SK-N-SH treated with all-trans-retinoic acid at 6 μM for 48 hours (cell line): ENCODE results near the gene HTR4.

Experiments used
- ATAC-seq: fragments of 200-7000 bp; cut with Tn5 transposase; 3 replicates; pipeline ENCODE4 v1.9.1; 2020; ENCODE audit warnings: mild to moderate bottlenecking, moderate library complexity
- BACH2 ChIP-seq: fragments of 250-450 bp; sonication (Bioruptor Pico); IDR thresholded peaks from 2 replicates; pipeline ENCODE4 v1.9.0; 2021; ENCODE audit warnings: mild to moderate bottlenecking, borderline replicate concordance
- CSRNP3 ChIP-seq: fragments of 250-450 bp; sonication (Bioruptor Pico); IDR thresholded peaks from 2 replicates; pipeline ENCODE4 v1.5.1; 2021; ENCODE audit warnings: mild to moderate bottlenecking, moderate library complexity
- ESRRG ChIP-seq: fragments of 250-450 bp; sonication (Bioruptor Pico); IDR thresholded peaks from 2 replicates; pipeline ENCODE4 v1.6.1; 2021; ENCODE audit warnings: mild to moderate bottlenecking
- ISL1 ChIP-seq: fragments of 250-450 bp; sonication (Bioruptor Pico); IDR thresholded peaks from 2 replicates; pipeline ENCODE4 v2.1.2; 2022; ENCODE audit warnings: mild to moderate bottlenecking, moderate library complexity
- PPARA ChIP-seq: fragments of 250-450 bp; sonication (Bioruptor Pico); IDR thresholded peaks from 2 replicates; pipeline ENCODE4 v1.5.0; 2020; ENCODE audit warnings: mild to moderate bottlenecking, borderline replicate concordance
- TCF4 ChIP-seq: fragments of 250-450 bp; sonication (Bioruptor Pico); IDR thresholded peaks from 2 replicates; pipeline ENCODE4 v1.8.0; 2021; ENCODE audit warnings: mild to moderate bottlenecking, moderate library complexity, borderline replicate concordance
- TOX ChIP-seq: fragments of 250-450 bp; sonication (Bioruptor Pico); IDR thresholded peaks from 2 replicates; pipeline ENCODE4 v1.8.0; 2021; ENCODE audit warnings: mild to moderate bottlenecking, moderate library complexity, borderline replicate concordance
- ZC3H10 ChIP-seq: fragments of 250-450 bp; sonication (Bioruptor Pico); IDR thresholded peaks from 2 replicates; pipeline ENCODE4 v1.5.1; 2021; ENCODE audit warnings: mild to moderate bottlenecking, moderate library complexity
- ZNF70 ChIP-seq: fragments of 450-650 bp; formaldehyde crosslinking; IDR thresholded peaks from 2 replicates; pipeline ENCODE4 v1.5.0; 2020; ENCODE audit warnings: mild to moderate bottlenecking, moderate library complexity
- TF ChIP-seq, protein P1 (sequence below): fragments of 250-450 bp; sonication (Bioruptor Pico); IDR thresholded peaks from 2 replicates; pipeline ENCODE4 v1.8.0; 2020; ENCODE audit warnings: mild to moderate bottlenecking, moderate library complexity, borderline replicate concordance

HTR4 gene

DNA sequence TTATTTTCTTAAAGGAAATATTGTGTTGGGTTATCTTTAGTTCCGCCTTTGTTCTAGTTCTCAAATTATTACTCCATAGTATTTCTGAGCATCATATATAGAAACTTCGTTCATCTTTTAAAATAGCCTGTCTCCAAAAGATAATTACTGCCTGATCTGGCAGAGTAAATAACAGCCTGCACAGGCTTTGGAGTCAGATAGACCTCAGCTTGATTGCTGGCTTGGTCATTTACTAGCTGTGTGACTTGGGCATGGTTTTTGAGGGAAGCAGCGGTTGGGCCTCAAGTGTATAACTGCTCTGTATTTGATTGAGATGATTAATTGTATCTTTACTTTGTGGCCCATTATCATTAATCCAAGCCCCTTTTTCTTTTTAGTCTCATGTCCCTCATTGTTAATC is 220.5 kb downstream of the HTR4 start:
- ATAC-seq = no peak
- TF ChIP-seq CSRNP3 (no peak), ESRRG (CRISPR knock-in tag) (no peak), TOX (CRISPR knock-in tag) (no peak), TCF4 (CRISPR knock-in tag) (no peak), ZNF70 (no peak), PPARA (CRISPR knock-in tag) (no peak), ZC3H10 (CRISPR knock-in tag) (no peak), BACH2 (CRISPR knock-in tag) (no peak), ISL1 (CRISPR knock-in tag) (no peak)
- TF ChIP-seq, protein P1, sequence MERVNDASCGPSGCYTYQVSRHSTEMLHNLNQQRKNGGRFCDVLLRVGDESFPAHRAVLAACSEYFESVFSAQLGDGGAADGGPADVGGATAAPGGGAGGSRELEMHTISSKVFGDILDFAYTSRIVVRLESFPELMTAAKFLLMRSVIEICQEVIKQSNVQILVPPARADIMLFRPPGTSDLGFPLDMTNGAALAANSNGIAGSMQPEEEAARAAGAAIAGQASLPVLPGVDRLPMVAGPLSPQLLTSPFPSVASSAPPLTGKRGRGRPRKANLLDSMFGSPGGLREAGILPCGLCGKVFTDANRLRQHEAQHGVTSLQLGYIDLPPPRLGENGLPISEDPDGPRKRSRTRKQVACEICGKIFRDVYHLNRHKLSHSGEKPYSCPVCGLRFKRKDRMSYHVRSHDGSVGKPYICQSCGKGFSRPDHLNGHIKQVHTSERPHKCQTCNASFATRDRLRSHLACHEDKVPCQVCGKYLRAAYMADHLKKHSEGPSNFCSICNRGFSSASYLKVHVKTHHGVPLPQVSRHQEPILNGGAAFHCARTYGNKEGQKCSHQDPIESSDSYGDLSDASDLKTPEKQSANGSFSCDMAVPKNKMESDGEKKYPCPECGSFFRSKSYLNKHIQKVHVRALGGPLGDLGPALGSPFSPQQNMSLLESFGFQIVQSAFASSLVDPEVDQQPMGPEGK = no peak
